HepG2 (cell line): ENCODE results near the gene PAXX. TPM values are rescaled to one million over a fixed set of nuclear protein-coding genes. Genes with fewer than 3 reads are reported as not detected.

Experiments used
- ATAC-seq: fragments of 200-7000 bp; cut with Tn5 transposase; 3 replicates; pipeline ENCODE4 v1.9.1; 2020; ENCODE audit warnings: mild to moderate bottlenecking, moderate library complexity
- BruUV-seq: library from RNA; stranded (reverse); fragments of 400-500 nt; replicated peaks from 2 replicates; lab custom pipeline; 2021; lab: Mats Ljungman, UMichigan
- CTCF ChIA-PET: fragments of 300-600 bp; formaldehyde crosslinking; extraction: SDS; loops from one replicate; lab custom pipeline; 2021; ENCODE audit warnings: low total read pairs, inconsistent platforms, low intra/inter-chr PET ratio; lab: Yijun Ruan, JAX
- POLR2A ChIA-PET: fragments of 350-600 bp; sonication (Branson Sonifier 250); formaldehyde crosslinking; loops from one replicate; lab custom pipeline; 2020; ENCODE audit warnings: antibody characterized with exemption, inconsistent platforms; lab: Yijun Ruan, JAX
- DNase-seq: peaks from one replicate; pipeline ENCODE4 v3.0.0-alpha.2; 2015; ENCODE audit warnings: low spot score
- FAIRE-seq: peaks from 3 replicates; lab custom pipeline; 2011; peaks lifted over from hg19 to GRCh38; lab: Jason Lieb, UNC
- H2AFZ ChIP-seq: one replicate; pipeline ENCODE4 v1.6.1; 2011; ENCODE audit warnings: low read length, inconsistent platforms
- H3K27ac ChIP-seq: fragments of 300-600 bp; 3 replicates; pipeline ENCODE4 v1.8.0; 2011; ENCODE audit warnings: mixed run types, mild to moderate bottlenecking, mixed read lengths, low read length, inconsistent platforms; ENCODE audit not compliant: insufficient read depth; ENCODE audit errors: extremely low read length
- H3K27me3 ChIP-seq, 2 experiments: fragments of 200-600 bp in 1 of 2; 2 replicates in 1 of 2; 3 replicates in 1 of 2; pipeline versions ENCODE4 v1.6.0 to v1.8.0; 2011; ENCODE audit warnings: low read length in 2 of 2, mild to moderate bottlenecking in 2 of 2, moderate library complexity in 2 of 2, inconsistent platforms in 1 of 2; ENCODE audit not compliant: insufficient read depth in 2 of 2, control insufficient read depth in 1 of 2
- H3K36me3 ChIP-seq, 2 experiments: fragments of 200-600 bp in 1 of 2; replicated peaks in 1 of 2; 2 replicates in 1 of 2; 3 replicates in 1 of 2; pipeline versions ENCODE4 v1.5.1 to v1.8.0; 2011; ENCODE audit warnings: low read length in 2 of 2, inconsistent platforms in 1 of 2; ENCODE audit not compliant: insufficient read depth in 2 of 2, control insufficient read depth in 1 of 2
- H3K4me1 ChIP-seq: 2 replicates; pipeline ENCODE4 v1.5.1; 2012; ENCODE audit warnings: low read length, inconsistent platforms; ENCODE audit not compliant: insufficient read depth
- H3K4me2 ChIP-seq: 2 replicates; pipeline ENCODE4 v1.6.0; 2011; ENCODE audit warnings: low read depth, low read length, inconsistent platforms
- H3K4me3 ChIP-seq, 3 experiments: fragments of 200-600 bp in 1 of 3; sonication (generic), shearing (Covaris generic) in 1 of 3; replicated peaks in 1 of 3; 2 replicates each; pipeline ENCODE4 v1.5.1; 2011 to 2016; ENCODE audit warnings: low read length in 3 of 3, inconsistent platforms in 2 of 3, low read depth in 2 of 3, mild to moderate bottlenecking in 2 of 3, control low read depth in 1 of 3, mixed read lengths in 1 of 3; ENCODE audit not compliant: insufficient read depth in 1 of 3
- H3K79me2 ChIP-seq: one replicate; pipeline ENCODE4 v1.6.1; 2011; ENCODE audit warnings: low read length, inconsistent platforms; ENCODE audit not compliant: insufficient read depth
- H3K9ac ChIP-seq: 2 replicates; pipeline ENCODE4 v1.6.0; 2011; ENCODE audit warnings: mild to moderate bottlenecking, low read depth, low read length, inconsistent platforms; ENCODE audit not compliant: insufficient read depth
- H3K9me3 ChIP-seq: 2 replicates; pipeline ENCODE4 v1.5.1; 2012; ENCODE audit warnings: mild to moderate bottlenecking, low read length
- H4K20me1 ChIP-seq: 2 replicates; pipeline ENCODE4 v1.6.0; 2011; ENCODE audit warnings: inconsistent platforms, mild to moderate bottlenecking, low read length, moderate library complexity; ENCODE audit not compliant: insufficient read depth
- HNRNPL ChIP-seq: fragments of 200-400 bp; formaldehyde crosslinking; IDR thresholded peaks from 2 replicates; pipeline ENCODE4 v1.6.1; 2017; ENCODE audit warnings: mild to moderate bottlenecking, low read depth, low read length
- KDM2A ChIP-seq: sonication (generic); formaldehyde crosslinking; IDR thresholded peaks from 2 replicates; pipeline ENCODE4 v1.4.0; 2020; ENCODE audit warnings: low read depth, missing genetic modification reagents, borderline replicate concordance
- MAF1 ChIP-seq: sonication (generic); formaldehyde crosslinking; IDR thresholded peaks from 2 replicates; pipeline ENCODE4 v1.5.0; 2020; ENCODE audit warnings: missing genetic modification reagents, borderline replicate concordance
- ZNF136 ChIP-seq: sonication (generic); formaldehyde crosslinking; IDR thresholded peaks from 2 replicates; pipeline ENCODE4 v1.8.1; 2022; ENCODE audit warnings: low read depth, mild to moderate bottlenecking, moderate library complexity, missing genetic modification reagents
- WGBS: methylation state at CpG from one replicate; pipeline ENCODE4 v1.1.6; 2017; ENCODE audit warnings: low lambda C conversion rate; 5-methylcytosine and 5-hydroxymethylcytosine counted together
- in situ Hi-C: cut with HindIII; loops from 2 replicates; pipeline ENCODE4 v1.10.0; 2017; ENCODE audit warnings: low pct_unique_long_range_greater_than_20kb; ENCODE audit not compliant: extremely low pct_ligation_motif_present
- intact Hi-C: fragments of 100-400 bp; cut with micrococcal nuclease; formaldehyde crosslinking; loops from one replicate; pipeline ENCODE4 v1.10.0; 2022; ENCODE audit not compliant: unreplicated experiment
- polyA plus RNA-seq, 8 experiments: library from polyadenylated mRNA; depleted of rRNA in 3 of 8; stranded (reverse) in 7 of 8; unstranded in 1 of 8; fragments of >200 nt; fragmentation: Illumina TruSeq in 4 of 8; extraction: Trizol in 4 of 8; gene quantifications; 2 replicates each; pipeline versions ENCODE4 v1.2.1 to v1.2.3, GENCODE V29; 2011 to 2016; ENCODE audit warnings: low read depth in 4 of 8, missing spikeins in 1 of 8, mixed read lengths in 1 of 8; ENCODE audit not compliant: insufficient read depth in 1 of 8
- total RNA-seq, 5 experiments: library from RNA; depleted of rRNA; stranded (reverse); fragments of >200 nt; fragmentation: Illumina TruSeq; extraction: Trizol; gene quantifications; 2 replicates each; pipeline ENCODE4 v1.2.3, GENCODE V29; 2016; ENCODE audit warnings: low read depth in 1 of 5
- TF ChIP-seq, protein P1 (sequence below): sonication (generic); formaldehyde crosslinking; IDR thresholded peaks from 2 replicates; pipeline ENCODE4 v1.5.0; 2020; ENCODE audit warnings: mild to moderate bottlenecking, missing genetic modification reagents, borderline replicate concordance
- TF ChIP-seq, protein P2 (sequence below): IDR thresholded peaks from 2 replicates; pipeline ENCODE4 v1.6.1; 2016
- TF ChIP-seq, protein P3 (sequence below): fragments of 450-650 bp; IDR thresholded peaks from 2 replicates; pipeline ENCODE4 v1.6.1; 2017

Gene PAXX
- total and polyA plus RNA-seq, 2 of the 13 experiments (the other 11 are each of a cell fraction or from before 2014, with no cell fraction given), result 14.0 to 31.9 TPM

DNA sequence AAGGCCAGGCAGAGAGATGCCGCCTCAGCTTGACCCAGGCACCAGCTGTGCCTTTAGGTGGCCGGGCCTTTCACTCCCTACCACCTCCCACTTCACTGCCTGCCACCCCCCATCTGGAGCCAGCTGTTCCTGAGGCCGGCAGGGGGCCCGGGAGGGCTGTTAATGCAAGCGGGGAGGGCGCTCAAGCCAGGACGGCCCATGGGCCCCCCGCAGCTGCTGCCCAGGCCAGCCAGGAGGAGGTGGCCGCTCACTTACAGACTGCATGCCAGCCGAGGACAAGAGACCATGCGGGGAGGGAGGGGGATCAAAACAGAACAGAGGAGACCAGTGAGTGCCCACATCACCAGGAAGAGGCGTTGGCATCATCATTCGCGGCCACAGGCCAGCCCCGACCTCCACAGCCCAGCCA lies 31.4 kb downstream of the PAXX start:
- intact Hi-C loops, result no loop called here
- peaks cover 0 to 5% of the 10 kb centered on the region in 2 experiments; a peak in 1 of 5 replicates for H3K27me3 ChIP-seq
- H3K9ac ChIP-seq, result no peak overlapping the region
- no peaks in the 10 kb centered on the region for H3K36me3 ChIP-seq
- ATAC-seq (no peak), DNase-seq (no peak)
- H2AFZ ChIP-seq, result no peak overlapping the region
- H3K27ac ChIP-seq, result no peak overlapping the region
- H3K79me2 ChIP-seq, result no peaks in the 10 kb centered on the region
- no TSS peak for BruUV-seq
- no peaks in the 10 kb centered on the region for H4K20me1 ChIP-seq
- POLR2A ChIA-PET, result no interaction called here
- H3K4me1 ChIP-seq, result peaks cover 63% of the 10 kb centered on the region
- H3K4me3 ChIP-seq, result no peak overlapping the region
- no peak for TF ChIP-seq ZNF136 (CRISPR knock-in tag)
- no peak for TF ChIP-seq KDM2A (CRISPR knock-in tag)
- TF ChIP-seq, protein P1, sequence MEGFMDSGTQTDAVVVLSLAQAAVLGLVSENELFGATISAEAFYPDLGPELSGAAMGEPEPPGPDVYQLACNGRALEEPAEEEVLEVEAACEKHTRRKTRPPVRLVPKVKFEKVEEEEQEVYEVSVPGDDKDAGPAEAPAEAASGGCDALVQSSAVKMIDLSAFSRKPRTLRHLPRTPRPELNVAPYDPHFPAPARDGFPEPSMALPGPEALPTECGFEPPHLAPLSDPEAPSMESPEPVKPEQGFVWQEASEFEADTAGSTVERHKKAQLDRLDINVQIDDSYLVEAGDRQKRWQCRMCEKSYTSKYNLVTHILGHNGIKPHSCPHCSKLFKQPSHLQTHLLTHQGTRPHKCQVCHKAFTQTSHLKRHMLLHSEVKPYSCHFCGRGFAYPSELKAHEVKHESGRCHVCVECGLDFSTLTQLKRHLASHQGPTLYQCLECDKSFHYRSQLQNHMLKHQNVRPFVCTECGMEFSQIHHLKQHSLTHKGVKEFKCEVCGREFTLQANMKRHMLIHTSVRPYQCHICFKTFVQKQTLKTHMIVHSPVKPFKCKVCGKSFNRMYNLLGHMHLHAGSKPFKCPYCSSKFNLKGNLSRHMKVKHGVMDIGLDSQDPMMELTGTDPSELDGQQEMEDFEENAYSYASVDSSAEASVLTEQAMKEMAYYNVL (CRISPR knock-in tag), result no peak
- TF ChIP-seq, protein P2, sequence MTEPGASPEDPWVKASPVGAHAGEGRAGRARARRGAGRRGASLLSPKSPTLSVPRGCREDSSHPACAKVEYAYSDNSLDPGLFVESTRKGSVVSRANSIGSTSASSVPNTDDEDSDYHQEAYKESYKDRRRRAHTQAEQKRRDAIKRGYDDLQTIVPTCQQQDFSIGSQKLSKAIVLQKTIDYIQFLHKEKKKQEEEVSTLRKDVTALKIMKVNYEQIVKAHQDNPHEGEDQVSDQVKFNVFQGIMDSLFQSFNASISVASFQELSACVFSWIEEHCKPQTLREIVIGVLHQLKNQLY (CRISPR knock-in tag), result no peak
- no peak for TF ChIP-seq MAF1 (CRISPR knock-in tag)
- TF ChIP-seq, protein P3, sequence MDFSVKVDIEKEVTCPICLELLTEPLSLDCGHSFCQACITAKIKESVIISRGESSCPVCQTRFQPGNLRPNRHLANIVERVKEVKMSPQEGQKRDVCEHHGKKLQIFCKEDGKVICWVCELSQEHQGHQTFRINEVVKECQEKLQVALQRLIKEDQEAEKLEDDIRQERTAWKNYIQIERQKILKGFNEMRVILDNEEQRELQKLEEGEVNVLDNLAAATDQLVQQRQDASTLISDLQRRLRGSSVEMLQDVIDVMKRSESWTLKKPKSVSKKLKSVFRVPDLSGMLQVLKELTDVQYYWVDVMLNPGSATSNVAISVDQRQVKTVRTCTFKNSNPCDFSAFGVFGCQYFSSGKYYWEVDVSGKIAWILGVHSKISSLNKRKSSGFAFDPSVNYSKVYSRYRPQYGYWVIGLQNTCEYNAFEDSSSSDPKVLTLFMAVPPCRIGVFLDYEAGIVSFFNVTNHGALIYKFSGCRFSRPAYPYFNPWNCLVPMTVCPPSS, result no peak
- TF ChIP-seq HNRNPL, result peak; percentile 26; the same call in 1 of the 2 replicates
- TF ChIP-seq, all 625 proteins: peak for 1
- H3K9me3 ChIP-seq, result no peaks in the 10 kb centered on the region
- CTCF ChIA-PET, result no interaction called here
- peak overlapping the region; percentile 31; the same call in 1 of the 2 replicates for H3K4me2 ChIP-seq
- FAIRE-seq, result no peak
- 88% methylated on average over 12 of the region's 15 CpGs for WGBS
- in situ Hi-C loops, result no loop called here
